Stimulated activated CD4-positive, alpha-beta T cell treated with anti-CD3 and anti-CD28 coated beads, Interleukin-2, amount 100 ng/mL, for 48 hours (primary cell): ENCODE data around the gene AQP3.
"Not testable (repeated sequence)": the region's sequence is repeated elsewhere in the genome, so short reads cannot be mapped to it uniquely, and the experiment has no call there.

Source experiments
- DNase-seq, 2 donors: peaks; one replicate each; pipeline ENCODE4 v3.0.0-alpha.2; 2020

AQP3 gene

GRCh38 chr9:33407061-33407460, 40.3 kb downstream of the AQP3 start:
- DNase-seq: no peak

GRCh38 chr9:33404788-33405362, 42.5 kb downstream of the AQP3 start:
- no peak for DNase-seq

GRCh38 chr9:33403941-33404787, 43.2 kb downstream of the AQP3 start:
- no peak for DNase-seq

- not testable (repeated sequence) for DNase-seq
Measured at GRCh38 chr9:33402371-33402770, 45.0 kb downstream of the AQP3 start, which contains the start of gene AQP7. TSS of gene AQP7 (minus strand) at chr9:33402568. CDS start at chr9:33401262, 1,306 bp downstream.

GRCh38 chr9:33401809-33402208, 45.6 kb downstream of the AQP3 start:
- DNase-seq: not testable (repeated sequence)

GRCh38 chr9:33399047-33399446, 48.3 kb downstream of the AQP3 start:
- DNase-seq: not testable (repeated sequence)

- DNase-seq: not testable (repeated sequence)
Measured at GRCh38 chr9:33397801-33398200, 49.6 kb downstream of the AQP3 start.

GRCh38 chr9:33395159-33395879, 52.1 kb downstream of the AQP3 start:
- DNase-seq: not testable (repeated sequence)

GRCh38 chr9:33393986-33394385, 53.4 kb downstream of the AQP3 start:
- not testable (repeated sequence) for DNase-seq

GRCh38 chr9:33393581-33393980, 53.8 kb downstream of the AQP3 start:
- DNase-seq: no peak

- not testable (repeated sequence) for DNase-seq
Measured at GRCh38 chr9:33392591-33393021, 54.8 kb downstream of the AQP3 start.
